Measurements from ENCODE around the gene TMC5. TPM values are rescaled to one million over a fixed set of nuclear protein-coding genes. Genes with fewer than 3 reads are reported as not detected.

TMC5 gene
- total RNA-seq, 1 donor from 2014 or later = 0.38 TPM

DNA sequence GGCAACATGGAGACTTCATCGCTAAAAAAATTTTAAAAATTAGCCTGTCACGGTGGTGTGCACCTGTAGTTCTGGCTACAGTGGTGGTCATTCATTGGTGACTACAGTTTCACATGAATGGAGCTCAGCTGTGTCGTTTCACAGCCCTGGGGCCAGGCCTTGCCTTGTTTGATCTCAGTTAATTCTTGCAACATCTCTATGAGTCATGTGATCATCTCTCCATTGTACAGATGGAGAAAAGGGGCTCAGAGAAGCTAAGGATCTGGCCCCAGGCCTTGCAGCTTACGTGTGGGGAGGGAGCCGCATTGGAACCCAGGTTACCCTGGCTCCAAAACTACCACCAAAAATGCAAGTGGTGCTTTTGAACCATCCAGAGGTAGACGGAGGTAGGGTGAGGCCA, 54.8 kb downstream of the TMC5 start:
- Histone ChIP-seq H3K27me3 (ENCODE audit: low read depth) (peaks cover 34% of the 10 kb centered on the region), H3K4me1 (no peaks in the 10 kb centered on the region), H3K36me3 (no peaks in the 10 kb centered on the region), H3K4me3 (no peak overlapping the region), H3K27ac (replicated peaks) (no peak overlapping the region), H3K9me3 (replicated peaks) (no peaks in the 10 kb centered on the region)
- intact Hi-C loops (cut with micrococcal nuclease) = no loop called here
- TF ChIP-seq, protein P1, sequence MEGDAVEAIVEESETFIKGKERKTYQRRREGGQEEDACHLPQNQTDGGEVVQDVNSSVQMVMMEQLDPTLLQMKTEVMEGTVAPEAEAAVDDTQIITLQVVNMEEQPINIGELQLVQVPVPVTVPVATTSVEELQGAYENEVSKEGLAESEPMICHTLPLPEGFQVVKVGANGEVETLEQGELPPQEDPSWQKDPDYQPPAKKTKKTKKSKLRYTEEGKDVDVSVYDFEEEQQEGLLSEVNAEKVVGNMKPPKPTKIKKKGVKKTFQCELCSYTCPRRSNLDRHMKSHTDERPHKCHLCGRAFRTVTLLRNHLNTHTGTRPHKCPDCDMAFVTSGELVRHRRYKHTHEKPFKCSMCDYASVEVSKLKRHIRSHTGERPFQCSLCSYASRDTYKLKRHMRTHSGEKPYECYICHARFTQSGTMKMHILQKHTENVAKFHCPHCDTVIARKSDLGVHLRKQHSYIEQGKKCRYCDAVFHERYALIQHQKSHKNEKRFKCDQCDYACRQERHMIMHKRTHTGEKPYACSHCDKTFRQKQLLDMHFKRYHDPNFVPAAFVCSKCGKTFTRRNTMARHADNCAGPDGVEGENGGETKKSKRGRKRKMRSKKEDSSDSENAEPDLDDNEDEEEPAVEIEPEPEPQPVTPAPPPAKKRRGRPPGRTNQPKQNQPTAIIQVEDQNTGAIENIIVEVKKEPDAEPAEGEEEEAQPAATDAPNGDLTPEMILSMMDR (IDR thresholded peaks at IDR 0.05; ENCODE audit: borderline replicate concordance) = no peak
- no peak for DNase-seq

- no peak for DNase-seq
- no peak overlapping the region for H3K27ac ChIP-seq (replicated peaks)
- no peaks in the 10 kb centered on the region for H3K4me1 ChIP-seq
- H3K36me3 ChIP-seq = no peaks in the 10 kb centered on the region
- H3K27me3 ChIP-seq (ENCODE audit: low read depth) = peaks cover 50% of the 10 kb centered on the region
- TF ChIP-seq, protein P1 (IDR thresholded peaks at IDR 0.05; ENCODE audit: borderline replicate concordance) = no peak
- intact Hi-C loops (cut with micrococcal nuclease) = no loop called here
- no peaks in the 10 kb centered on the region for H3K9me3 ChIP-seq (replicated peaks)
- no peak overlapping the region for H3K4me3 ChIP-seq
These were observed 56.9 kb downstream of the TMC5 start for GRCh38 chr16:19474617-19475016.

DNA sequence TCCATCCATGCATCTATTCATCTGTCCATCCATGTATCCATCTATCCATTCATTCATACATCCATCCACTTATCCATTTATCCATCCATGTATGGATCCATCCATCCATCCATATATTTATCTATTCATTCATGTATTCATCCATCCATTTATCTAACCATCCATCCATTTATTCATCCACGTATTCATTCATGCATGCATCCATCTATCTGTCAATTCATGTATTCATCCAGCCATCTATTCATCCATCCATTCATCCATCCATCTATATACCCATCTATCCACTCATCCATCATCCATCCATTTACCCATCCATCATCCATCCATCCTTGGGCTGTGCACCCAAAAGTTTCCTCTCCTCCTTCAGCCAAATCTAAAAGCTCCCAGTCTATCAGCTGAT, 60.8 kb downstream of the TMC5 start:
- TF ChIP-seq, protein P1 (IDR thresholded peaks at IDR 0.05; ENCODE audit: borderline replicate concordance) = no peak
- H3K27ac ChIP-seq (replicated peaks) = no peak overlapping the region
- no peaks in the 10 kb centered on the region for H3K4me1 ChIP-seq
- peaks cover 21% of the 10 kb centered on the region for H3K27me3 ChIP-seq (ENCODE audit: low read depth)
- no peak overlapping the region for H3K4me3 ChIP-seq
- H3K9me3 ChIP-seq (replicated peaks) = no peaks in the 10 kb centered on the region
- intact Hi-C loops (cut with micrococcal nuclease) = no loop called here
- no peaks in the 10 kb centered on the region for H3K36me3 ChIP-seq
- no peak for DNase-seq

DNA sequence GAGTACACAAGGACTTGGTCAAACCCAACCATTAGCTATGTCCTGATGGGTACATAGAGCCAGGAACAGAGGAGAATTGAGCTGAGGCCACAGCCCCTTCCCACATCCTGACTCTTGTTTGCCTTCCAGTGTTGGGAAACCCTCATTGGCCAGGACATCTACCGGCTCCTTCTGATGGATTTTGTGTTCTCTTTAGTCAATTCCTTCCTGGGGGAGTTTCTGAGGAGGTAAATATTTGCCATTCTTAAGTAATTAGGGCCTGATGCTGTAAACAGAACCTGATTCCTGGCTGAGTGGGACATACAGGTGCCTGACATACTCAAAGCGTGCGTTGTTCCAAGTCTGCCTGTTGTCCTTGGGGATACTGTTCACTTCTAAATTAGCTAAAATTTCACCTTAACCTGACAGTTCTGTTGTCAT, 61.6 kb downstream of the TMC5 start:
- TF ChIP-seq, protein P1 (IDR thresholded peaks at IDR 0.05; ENCODE audit: borderline replicate concordance) = no peak
- no peak for DNase-seq
- Histone ChIP-seq H3K4me3 (no peak overlapping the region), H3K27me3 (ENCODE audit: low read depth) (peaks cover 16% of the 10 kb centered on the region), H3K27ac (replicated peaks) (no peak overlapping the region), H3K36me3 (no peaks in the 10 kb centered on the region), H3K4me1 (no peaks in the 10 kb centered on the region), H3K9me3 (replicated peaks) (no peaks in the 10 kb centered on the region)
- intact Hi-C loops (cut with micrococcal nuclease) = no loop called here

DNA sequence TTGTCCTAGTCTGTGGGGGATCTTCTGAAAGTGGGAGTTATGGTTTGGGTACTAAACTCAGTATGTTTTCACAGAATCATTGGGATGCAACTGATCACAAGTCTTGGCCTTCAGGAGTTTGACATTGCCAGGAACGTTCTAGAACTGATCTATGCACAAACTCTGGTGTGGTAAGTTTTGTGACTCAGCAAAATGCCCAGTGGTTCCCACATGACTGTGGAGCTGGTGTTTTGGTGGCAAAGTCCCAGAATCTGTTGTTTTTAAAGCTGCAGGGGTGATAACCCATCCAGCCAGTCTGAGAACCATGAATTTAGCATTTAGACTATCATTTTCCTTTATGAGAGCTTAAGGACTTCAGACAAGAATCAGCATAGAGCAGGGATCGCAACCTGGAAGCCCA, 63.6 kb downstream of the TMC5 start:
- Histone ChIP-seq H3K27me3 (ENCODE audit: low read depth) (peaks cover 16% of the 10 kb centered on the region), H3K27ac (replicated peaks) (no peak overlapping the region), H3K9me3 (replicated peaks) (no peaks in the 10 kb centered on the region), H3K4me1 (no peaks in the 10 kb centered on the region), H3K36me3 (no peaks in the 10 kb centered on the region), H3K4me3 (no peak overlapping the region)
- DNase-seq = no peak
- TF ChIP-seq, protein P1 (IDR thresholded peaks at IDR 0.05; ENCODE audit: borderline replicate concordance) = no peak
- intact Hi-C loops (cut with micrococcal nuclease) = no loop called here

GRCh38 chr16:19481769-19482168, 64.1 kb downstream of the TMC5 start:
- H3K27me3 ChIP-seq (ENCODE audit: low read depth) = peaks cover 16% of the 10 kb centered on the region
- no peak overlapping the region for H3K4me3 ChIP-seq
- H3K9me3 ChIP-seq (replicated peaks) = no peaks in the 10 kb centered on the region
- TF ChIP-seq, protein P1 (IDR thresholded peaks at IDR 0.05; ENCODE audit: borderline replicate concordance) = no peak
- H3K27ac ChIP-seq (replicated peaks) = no peak overlapping the region
- no peaks in the 10 kb centered on the region for H3K36me3 ChIP-seq
- DNase-seq = no peak
- intact Hi-C loops (cut with micrococcal nuclease) = no loop called here
- no peaks in the 10 kb centered on the region for H3K4me1 ChIP-seq
